RCC 7860 (cell line): ENCODE data around the gene NR4A1.
A peak's percentile ranks its signal among the peaks of the same experiment; 100 is the strongest.

ENCODE experiments used
- DNase-seq: peaks from one replicate; pipeline ENCODE4 v3.0.0-alpha.2; 2015; ENCODE audit warnings: low spot score
- FAIRE-seq: peaks from 2 replicates; lab custom pipeline; 2012; peaks lifted over from hg19 to GRCh38; lab: Jason Lieb, UNC

The NR4A1 gene

DNA sequence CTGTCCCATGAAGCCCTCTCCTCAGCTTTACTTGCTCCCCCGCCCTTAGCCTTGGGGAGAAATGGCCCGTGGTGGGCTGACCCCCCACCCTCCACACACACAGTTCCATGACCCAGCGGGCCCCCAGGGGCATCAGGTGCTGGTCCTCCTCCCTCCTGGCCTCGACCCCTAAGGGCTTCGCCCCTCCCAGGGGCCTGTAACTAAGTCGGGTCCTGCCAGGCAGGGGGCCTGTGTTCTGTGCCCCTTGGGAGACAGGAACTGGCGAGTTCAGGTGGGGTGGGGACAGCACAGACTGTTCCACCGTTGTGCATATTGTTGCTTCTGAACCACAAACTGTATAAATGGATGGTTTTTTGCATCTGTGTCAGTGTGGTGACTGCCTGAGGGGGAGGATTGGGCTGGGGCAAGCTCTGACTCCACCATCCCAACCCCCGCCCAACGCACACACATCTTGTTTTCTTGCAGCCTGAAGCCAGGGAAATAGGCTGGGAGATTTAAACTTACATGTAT lies 35.7 kb upstream of the NR4A1 start:
- no peak for DNase-seq
- FAIRE-seq = no peak

DNA sequence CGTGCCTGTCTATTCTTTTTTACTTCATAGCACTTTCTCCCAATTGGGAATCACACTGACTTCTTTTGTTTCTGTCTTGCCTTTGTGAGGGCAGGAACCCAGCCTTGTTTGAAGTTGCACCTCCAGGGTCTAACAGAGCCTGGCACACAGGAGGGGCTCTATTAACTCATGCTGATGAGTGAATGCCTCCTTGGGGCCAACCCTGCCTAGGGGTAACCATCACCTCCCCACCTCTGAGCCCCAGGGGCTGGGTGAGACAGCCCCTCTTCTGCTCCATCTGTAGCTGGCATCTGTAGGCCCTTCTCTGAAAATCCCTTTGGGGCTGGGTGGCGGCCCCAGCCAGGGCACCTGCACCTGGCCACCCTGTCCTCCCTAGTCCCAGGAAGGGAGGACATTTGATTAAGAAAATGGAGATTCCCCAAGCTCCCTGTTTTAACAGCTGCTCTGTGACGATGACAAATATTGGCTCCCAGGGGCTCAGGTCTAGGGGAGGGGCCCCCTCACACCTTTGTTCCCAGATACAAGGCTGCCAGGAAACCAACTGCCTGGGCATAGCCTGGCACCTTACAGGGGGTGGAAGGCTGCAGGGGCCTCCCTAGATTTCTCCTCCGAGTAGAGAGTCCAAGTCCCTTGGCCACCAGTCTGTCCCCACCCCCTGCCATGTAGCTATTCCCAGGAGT lies 32.7 kb upstream of the NR4A1 start:
- no peak for DNase-seq
- no peak for FAIRE-seq

DNA sequence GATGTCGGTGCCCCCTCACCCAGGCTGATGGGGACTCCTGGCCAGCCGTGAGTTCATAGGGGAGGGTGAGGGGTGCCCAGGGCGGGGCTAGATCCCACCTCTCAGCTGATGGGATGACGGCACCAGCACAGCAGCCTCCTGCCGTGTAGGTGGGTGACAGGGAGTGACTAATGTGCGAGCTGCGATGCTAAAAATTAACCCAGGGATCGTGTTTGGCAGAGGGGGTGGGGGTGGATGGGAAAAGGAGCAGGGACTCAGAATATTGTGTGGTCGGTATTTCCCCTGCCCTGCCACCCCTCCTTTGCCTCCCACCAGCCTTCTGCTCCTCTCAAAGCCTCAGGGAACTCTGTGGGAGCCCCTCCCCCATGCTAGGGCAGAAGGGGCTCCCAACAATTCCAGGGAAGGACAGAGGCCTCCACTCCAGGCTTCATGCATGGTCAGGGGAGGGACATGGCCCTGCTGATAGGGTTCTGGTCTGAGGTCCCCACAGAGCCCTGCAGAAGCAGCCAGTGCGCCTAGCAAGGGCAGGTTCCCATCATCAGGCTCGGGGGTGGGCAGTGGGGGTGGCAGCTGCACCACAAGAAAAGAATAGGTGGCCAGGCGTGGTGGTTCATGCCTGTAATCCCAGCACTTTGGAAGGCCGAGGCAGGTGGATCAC lies 32.0 kb upstream of the NR4A1 start:
- DNase-seq = peak; percentile 58
- no peak for FAIRE-seq

DNA sequence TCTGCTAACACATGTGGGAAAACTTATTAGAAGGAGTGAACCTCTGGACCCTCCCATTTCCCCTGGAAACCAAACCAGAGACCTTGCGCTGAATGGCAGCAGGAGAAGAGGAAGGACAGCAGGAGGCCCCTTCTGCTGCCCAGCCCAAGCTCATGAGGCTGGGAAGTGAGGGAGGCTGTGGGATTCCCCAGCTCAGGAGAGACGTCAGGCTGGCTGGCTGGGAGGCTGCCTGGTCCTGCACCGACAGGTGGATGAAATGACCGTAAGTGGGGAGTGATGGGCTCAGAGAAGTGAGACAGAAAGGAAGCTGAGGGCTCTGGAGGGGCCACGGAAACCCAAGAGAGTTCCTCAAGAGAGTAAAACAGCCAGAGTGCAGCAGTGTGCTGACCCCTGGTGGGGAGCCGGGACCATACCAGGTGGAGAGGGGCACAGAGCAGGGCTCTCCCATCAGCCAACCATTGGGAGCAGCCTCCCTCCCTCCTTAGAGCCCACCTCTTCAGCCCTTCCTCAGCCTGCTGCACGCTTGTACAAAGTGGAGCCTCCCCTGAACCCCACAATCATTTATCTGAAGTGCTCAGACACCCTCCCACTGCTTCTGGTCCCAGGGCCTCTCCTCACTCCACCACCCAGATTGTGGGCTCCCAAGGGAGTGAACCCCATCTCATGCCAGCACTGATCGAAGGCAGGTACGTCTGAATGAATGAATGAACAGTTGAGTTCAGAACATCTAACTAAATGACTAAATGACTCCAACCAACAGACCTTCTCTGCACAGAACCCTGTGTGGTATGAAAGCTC lies 30.5 kb upstream of the NR4A1 start:
- no peak for DNase-seq
- FAIRE-seq = no peak

DNA sequence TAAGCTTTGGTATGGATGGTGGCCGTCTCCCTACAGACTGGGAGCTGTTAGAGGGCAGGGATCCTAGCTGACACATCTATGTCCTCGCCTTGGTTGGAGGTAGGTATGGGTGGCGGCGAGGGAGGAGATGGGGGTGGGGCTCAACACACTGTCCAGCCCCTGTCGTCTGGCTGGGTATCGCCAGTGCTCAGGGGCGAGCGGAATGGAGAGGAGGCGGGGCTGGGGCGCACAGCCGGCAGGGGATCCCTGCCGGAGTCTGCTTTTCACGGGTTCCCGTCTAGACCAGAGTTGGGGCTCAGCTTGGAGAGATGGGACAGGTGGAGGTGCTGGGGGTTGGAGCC lies 28.4 kb upstream of the NR4A1 start:
- FAIRE-seq = no peak
- DNase-seq = no peak

DNA sequence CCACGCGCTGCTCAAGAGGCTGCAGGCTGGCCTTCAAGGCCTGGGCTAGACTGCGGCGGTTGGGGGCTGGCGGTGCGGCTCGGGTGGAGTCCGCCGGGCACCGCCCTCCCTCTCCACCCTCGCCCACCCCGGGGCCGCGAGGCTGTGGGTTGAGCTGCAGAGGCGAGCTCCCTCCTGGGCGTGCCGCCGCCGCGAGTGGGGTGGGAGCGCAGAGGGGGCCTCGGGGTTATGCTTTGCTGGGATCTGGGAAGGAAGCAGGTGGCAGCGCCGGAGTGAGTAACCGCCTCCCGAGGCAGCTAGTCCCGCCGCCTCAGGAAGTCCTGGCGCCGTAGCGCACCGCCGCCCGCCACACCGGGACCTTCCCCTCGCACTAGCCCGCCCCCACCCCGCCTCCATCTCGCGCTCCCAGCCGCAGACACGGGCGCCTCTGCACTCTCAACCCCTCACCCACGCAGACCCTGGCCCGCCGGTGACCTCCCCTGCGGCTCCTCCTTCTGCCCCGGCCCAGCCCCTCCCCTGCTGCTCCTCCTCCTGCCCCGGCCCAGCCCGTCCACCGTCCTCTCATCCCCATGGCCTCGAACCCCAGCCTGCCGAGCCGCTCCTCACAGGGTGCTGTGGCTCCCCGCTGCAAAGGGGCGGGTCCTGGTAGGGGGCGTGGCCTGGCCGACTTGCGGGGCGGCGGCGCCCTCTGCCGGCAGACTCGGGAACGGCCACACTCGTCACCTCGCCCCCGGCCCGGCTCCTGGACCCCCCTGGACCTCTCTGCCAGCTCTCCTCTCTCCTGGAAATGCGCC lies 27.9 kb upstream of the NR4A1 start:
- DNase-seq (peak; percentile 48), FAIRE-seq (no peak)

DNA sequence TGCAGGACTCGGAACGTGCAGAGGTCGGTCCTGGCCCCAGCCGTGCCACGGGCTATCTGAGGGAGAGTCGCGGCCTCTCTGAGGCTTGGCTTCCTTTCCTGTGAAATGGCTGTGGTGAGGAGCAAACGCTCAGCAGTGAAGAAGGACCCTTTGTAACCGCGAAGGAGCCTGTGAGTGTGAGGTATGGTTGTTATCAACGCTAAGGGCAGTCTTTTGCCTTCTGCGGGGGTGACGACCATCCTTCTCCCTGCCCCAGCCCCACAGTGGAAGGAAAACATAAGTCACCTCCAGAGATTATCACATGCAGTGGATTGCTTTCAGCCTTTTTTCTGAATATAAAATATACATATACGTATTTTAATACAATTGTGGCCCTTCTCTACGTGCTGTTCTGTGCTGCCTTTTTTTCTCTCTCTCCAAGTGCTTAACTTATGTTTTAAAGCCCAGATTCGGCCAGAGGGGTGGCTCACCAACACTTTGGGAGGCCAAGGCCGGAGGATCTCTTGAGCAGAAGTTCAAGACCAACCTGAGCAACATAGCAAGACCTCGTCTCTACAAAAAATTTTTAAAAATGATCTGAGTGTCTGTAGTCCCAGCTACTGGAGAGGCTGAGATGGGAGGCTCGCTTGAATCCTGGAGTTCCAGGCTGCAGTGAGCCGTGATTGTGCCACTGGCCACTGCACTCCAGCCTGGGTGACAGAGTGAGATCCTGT lies 27.1 kb upstream of the NR4A1 start:
- no peak for FAIRE-seq
- no peak for DNase-seq

DNA sequence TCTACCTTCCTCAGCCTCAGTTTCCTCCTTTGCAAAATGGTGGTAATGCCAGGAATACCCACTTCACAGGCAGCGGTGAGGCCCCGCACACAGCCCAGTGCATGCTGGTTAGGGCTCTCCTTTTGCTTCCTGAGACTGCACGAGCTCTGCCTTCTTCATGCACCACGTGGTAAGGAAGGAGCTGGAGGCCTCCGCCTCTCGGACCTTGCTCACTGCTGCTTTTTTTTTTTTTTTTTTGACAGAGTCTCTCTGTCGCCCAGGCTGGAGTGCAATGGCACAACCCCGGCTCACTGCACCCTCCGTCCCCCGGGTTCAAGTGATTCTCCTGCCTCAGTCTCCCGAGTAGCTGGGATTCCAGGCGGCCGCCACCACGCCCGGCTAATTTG lies 26.4 kb upstream of the NR4A1 start:
- DNase-seq (no peak), FAIRE-seq (no peak)

DNA sequence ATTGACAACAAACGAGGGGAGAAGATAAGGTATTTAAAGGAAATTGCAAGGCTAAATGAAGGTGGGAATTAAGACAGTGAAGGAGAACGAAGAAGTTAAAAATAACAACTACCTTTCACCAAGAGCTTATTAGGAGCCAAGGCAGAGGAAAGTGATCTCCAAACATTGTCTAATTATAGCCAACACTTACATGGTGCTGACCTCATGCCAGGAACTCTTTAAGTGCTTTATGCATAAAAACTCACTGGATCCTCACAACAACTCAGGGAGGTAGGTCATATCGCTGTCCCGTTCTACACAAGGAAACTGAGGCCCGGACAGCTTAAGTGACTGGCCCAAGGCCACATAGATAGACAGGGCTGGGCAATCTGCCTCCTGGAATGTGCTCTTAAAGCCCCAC lies 25.0 kb upstream of the NR4A1 start:
- DNase-seq = no peak
- no peak for FAIRE-seq

DNA sequence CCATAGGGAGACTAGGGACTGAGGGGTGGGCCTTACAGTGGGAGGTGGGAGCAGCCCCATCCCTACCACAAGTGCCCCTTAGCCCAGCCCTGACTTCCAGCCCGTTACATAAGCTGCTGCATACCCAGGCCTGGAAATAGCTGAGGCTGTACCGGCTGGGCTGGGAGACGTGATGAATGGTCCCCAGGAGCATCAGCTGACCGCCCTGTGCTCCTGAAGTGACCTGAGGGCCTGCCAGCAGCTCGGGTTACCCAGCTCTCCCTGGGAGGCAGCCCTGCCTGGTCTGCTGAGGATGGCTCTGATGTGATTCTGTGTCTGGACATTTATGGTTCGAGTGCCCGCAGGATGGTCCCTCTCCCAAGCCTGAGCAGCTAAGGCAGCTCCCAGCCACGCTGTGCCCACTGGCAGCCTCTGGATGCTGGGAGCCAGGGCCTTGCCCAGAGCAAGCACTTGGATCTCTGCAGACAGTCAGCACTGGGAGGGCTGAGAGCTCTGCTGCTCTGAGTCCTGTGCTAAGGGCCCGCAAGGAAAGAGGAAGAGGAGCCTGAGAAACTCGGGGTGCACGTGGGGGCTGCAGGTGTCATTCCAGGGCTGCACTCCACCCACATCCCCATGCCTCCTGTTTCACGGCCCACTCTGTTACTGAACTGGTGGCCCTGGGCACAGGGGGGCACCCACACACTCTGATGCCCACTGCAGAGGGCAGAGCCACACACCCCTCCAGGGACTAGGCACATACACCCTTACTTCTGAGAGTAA lies 24.0 kb upstream of the NR4A1 start:
- no peak for FAIRE-seq
- DNase-seq = no peak

DNA sequence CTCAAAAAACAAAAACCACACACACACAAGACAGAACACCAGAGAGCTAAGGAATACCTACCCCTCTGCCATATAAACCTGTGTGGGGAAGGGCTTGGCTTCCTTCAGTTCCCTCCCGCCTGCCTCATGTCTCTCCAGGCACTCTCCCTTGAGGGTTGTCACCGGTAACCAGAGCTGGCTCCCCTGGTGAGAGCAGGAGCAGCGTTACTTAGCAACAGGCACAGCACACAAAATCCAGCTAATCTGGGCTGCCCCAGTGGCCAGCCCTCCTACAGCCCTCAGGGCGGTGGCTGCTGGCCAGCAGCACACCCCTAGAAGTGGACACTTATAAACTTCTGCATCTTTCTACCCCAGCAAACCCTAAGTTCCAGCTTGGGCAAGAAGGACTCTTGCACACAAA lies 21.6 kb upstream of the NR4A1 start:
- FAIRE-seq = no peak
- DNase-seq = peak; percentile 31

DNA sequence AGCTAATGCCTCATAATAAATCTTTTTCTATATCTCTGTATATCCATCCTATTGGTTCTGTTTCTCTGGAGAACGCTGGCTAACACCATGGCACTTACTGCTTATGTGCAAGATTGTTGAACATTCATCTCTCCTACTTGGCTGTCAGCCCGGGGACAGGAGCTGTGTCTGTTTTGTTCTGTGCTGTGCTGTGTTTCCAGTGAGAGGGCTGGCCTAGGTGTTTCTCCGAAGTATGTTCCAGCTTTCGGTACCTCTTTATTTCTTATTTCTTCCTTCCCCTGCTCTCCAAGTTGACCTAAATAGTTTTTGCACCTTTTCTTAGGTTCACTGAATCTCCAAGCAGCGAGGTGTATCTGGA lies 18.8 kb upstream of the NR4A1 start:
- DNase-seq = no peak

DNA sequence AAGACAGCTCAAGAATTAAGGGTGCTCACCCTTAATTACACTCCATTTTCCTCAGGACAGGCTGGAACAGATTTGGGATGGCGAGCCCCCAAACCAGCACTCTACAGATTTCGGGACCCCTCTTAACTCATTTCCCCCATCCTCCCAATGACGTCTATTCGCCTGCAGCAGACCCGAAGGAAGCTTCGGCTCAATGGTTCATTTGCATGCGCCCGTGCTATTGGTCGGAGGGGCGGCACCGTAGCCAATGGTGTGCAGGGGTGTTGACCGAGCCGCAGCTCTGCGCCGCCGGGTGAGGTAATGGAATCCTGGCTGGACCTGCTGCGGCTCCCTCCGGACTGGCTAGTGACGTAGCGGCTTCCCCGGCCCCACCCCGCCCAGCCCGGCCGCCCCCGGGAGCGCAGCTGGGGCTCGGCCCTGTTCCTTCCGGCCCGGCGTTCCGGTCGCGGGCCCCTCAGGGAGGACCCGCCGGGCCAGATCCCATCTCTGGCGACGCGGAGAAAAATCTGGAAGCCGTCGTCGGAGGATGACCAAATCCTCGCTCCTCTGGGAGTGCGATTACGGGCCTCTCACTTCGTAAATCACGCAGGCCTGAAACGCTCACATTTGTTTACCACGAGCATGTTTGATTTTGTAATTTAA lies 18.3 kb upstream of the NR4A1 start:
- FAIRE-seq (peak; percentile 38), DNase-seq (peak; percentile 79)

More for the DNA sequence above, 18.8 kb upstream of the NR4A1 start:
- FAIRE-seq = no peak

DNA sequence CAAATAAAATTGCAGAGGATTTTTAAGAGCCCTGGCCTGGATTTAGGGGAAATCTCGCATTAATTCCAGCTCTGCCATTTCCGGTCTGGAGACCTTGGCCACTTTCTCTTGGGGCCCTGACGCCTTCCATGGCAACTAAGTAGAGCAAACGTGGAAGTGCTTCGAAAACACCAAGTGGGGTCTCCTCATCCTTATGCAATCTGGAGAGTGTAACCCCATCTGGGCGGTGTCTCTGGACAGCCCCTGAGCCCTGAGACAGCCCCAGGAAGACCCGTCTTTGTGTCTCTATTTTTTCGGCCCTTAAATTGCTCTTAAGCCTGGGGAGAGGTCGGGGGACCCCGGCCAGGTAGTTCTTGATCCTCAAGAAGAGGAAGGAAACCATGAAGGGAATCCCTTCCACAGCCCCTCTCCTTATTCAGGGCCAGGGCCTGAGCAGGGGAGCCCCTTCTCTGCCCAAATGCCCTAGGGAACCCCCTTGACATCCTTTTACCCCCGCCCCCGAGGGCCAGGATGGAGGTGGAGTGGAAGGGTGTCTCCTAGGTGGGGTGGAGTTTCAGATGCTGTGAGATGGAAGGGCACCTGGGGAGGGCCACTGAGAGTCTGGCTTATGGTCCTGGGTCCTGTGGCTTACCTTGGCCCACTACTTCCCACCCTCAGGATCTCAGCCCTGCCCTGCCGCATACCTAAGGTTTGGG lies 17.6 kb upstream of the NR4A1 start:
- DNase-seq = no peak
- no peak for FAIRE-seq

DNA sequence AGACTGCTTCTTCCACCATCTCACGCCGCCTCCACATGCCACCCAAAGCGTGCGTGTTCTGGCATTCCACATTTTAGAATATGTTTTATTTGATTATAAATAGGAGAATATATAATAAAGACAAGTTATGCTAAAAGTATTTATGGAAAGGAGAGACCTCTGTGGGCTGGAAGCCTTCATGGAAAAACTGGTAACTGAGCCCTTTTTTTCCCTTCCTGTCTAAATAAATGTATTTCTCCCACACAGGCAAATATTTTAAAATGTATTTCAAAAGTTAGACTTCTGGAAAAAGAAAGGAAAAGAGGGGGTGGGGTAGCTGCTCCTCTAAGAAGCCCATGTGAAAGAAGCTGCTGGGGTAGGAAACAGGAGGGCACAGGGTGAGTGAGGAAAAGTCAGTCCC lies 16.1 kb upstream of the NR4A1 start:
- FAIRE-seq (no peak), DNase-seq (no peak)

DNA sequence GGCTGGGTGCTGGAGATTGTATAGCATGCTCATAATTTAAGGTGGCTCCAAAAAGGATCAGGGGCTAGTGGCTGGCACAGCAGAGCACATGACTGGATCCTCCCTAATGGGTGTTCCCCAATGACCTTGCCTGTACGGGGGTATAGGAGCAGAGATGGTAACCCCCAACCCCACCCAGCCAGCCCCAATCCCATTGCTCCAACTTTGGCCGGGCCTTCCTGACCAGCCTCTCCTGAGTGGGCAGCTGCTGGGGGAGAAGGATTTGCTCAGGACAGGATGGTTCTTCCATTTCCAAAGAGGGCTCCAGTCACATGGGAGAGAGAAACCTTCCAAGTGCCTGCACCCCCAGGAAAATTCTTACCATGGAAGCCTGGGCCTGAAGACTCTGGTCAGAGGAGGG lies 15.3 kb upstream of the NR4A1 start:
- FAIRE-seq (no peak), DNase-seq (no peak)

DNA sequence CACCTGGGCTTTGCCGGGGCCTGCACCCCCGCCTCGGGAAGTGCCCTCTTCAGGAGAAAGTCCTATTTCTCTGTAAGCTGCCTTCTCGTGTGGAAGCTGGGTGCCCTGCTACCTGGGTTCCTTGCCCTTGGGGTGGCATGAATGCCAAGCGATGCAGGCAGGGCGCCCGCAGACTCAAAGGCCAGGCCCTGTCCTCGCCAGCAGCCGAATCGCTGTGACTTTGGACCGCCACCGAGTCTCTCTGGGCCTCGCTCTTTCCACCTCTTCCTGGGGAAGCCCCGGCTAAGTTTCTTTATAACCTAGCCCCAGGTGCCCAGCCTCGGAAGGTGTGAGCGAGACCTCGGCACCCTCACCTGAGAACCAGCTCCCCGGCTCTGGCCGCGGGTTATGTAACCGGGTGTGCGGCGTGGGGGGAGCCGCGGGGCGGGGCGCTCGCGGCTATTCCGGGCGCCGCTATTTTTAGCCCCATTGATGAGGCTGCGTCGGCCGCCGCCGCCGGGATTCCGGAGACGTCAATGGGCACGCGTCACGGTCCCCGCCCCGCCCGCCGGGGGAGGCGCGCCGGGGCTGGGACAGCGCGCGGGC lies 14.6 kb upstream of the NR4A1 start:
- no peak for FAIRE-seq
- DNase-seq = no peak

DNA sequence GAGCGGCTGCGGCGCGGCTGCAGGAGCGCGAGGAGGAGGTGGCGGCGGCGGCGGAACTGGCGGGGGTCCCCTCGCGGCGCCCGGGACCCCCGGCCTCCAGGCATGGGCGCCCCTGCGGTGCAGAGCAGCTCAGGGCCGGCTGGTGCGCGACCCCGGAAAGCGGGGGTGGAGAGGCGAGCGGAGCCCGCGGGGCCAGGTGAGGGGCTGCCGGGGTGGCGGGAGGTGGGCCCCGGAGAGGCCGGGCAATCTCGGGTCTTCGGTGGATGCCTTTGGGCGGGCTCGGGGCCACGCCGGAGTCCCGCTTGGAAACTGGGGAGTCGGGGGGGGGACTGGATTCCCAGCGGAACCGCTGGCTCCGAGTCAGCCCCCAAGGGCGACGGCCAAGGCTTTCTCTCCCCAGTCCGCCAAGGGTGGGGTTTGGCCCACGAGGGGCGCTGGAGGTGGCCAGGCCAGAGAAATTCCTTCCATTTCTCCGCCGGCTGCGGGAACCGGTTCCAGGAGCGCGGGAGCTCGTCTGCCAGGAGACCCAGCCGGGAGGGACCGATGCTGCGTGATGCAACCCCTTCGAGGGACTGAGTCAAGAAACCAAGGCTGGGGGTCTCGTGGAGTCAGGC lies 13.9 kb upstream of the NR4A1 start:
- FAIRE-seq (no peak), DNase-seq (no peak)
